ENCODE measurements around the gene APBB3. TPM values are rescaled to one million over a fixed set of nuclear protein-coding genes. Genes with fewer than 3 reads are reported as not detected.
A peak's percentile ranks its signal among the peaks of the same experiment; 100 is the strongest.

Gene APBB3
- total RNA-seq, 1 donor from 2014 or later = 15.1 TPM

DNA sequence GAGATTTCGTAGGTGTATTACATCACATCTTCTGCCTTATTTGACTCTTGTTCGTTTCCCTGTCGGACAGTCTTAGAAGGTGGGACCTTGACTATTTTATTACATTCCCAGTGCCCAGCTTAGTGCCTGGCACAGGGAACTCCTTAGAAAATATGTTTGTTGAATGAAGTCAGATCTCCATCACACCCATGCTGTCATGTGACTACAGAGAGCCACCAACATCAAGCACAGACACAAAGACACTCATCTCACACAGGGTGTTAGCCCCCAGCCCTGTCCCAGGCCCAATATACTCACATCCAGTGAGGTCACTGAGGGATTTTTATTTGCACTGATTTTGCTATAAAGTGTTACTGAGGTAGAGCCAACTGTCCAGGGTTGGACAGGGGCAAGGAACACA is 6.4 kb downstream of the APBB3 start:
- peaks cover 41% of the 10 kb centered on the region for H3K4me1 Mint-ChIP-seq (ENCODE audit: low read depth)
- peak overlapping the region; percentile 82 for H3K27ac Mint-ChIP-seq
- no peaks in the 10 kb centered on the region for H3K27me3 Mint-ChIP-seq (ENCODE audit: low read depth)
- H3K4me3 Mint-ChIP-seq (ENCODE audit: low read depth) = peak overlapping the region; percentile 83
- intact Hi-C loops (cut with micrococcal nuclease) = loop anchor here (1.0 to 2.0 kb wide), 3 partner anchors 11 to 153 kb away; partner anchors contain the start of genes EIF4EBP3 and TMCO6
- DNase-seq (ENCODE audit: low spot score) = no peak
- peaks cover 38% of the 10 kb centered on the region for H3K36me3 Mint-ChIP-seq (ENCODE audit: low read depth)
- H3K9me3 Mint-ChIP-seq = no peaks in the 10 kb centered on the region

DNA sequence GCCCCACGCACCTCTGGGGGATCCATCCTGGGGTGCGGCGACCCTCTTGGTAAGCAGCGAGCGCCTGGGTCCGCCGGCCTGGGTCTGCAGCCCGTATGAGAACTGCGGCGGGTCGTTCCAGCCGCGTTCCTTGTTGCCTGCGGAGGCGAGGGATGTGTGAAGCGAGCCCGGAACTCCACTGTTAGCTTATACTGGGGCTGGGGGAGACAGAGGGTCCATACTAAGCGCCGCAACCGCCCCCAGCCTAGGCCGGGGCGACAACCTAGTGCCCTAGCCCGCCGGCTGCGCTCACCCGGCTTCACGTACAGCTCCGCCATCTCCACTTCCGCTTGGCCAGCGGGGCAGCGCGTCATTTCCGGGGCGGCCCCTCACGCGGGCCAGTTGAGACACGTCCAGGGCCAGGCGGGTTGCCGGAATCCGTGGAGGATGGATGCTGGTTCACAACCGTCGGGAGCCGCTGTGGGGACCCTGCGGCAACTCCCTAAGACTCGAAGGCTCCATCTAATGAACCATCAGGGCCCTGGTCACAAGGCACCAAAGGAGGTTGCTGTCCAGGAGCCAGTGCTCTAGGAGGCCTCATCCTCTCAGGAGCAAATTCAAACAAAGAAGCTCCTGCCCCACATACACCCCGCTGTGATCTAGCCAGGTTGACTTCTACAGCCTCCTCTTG is 7.1 kb downstream of the APBB3 start, which contains the start of gene SRA1:
Gene SRA1 (minus strand): TSS at position 338 of the 670 bp plus-strand sequence. CDS start 21 bp downstream, at position 317.
- Mint-ChIP-seq H3K4me1 (ENCODE audit: low read depth) (peaks cover 41% of the 10 kb centered on the region), H3K27ac (peak within 1 kb of the TSS; percentile 82), H3K27me3 (ENCODE audit: low read depth) (no peaks in the 10 kb centered on the region), H3K36me3 (ENCODE audit: low read depth) (peaks cover 41% of the 10 kb centered on the region), H3K9me3 (no peaks in the 10 kb centered on the region), H3K4me3 (ENCODE audit: low read depth) (peak within 1 kb of the TSS; percentile 83)
- intact Hi-C loops (cut with micrococcal nuclease) = loop anchor here (1.0 to 2.0 kb wide), 3 partner anchors 10 to 154 kb away; partner anchors contain the start of genes EIF4EBP3 and TMCO6
- peak; percentile 84 for DNase-seq (ENCODE audit: low spot score)

DNA sequence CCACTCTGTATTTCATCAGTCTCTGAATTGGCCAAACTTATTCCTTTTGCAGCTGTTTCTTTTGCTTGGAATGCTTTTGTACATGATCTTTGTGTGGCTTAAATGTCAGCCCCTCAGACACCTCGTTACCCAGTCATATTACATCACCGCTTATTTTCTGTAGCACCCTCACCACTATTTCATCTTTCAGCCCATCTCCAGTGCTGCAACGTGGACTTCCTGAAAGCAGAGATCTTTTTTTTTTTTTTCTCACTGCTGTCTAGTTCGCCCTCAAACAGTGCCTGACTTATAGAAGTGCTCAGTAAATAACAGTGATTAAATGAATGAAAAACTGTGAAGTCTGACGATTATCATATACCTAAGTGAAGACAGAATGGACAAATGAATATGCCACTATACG is 8.0 kb downstream of the APBB3 start:
- H3K27ac Mint-ChIP-seq = peak overlapping the region; percentile 73
- no peaks in the 10 kb centered on the region for H3K9me3 Mint-ChIP-seq
- H3K36me3 Mint-ChIP-seq (ENCODE audit: low read depth) = peaks cover 43% of the 10 kb centered on the region
- H3K27me3 Mint-ChIP-seq (ENCODE audit: low read depth) = no peaks in the 10 kb centered on the region
- DNase-seq (ENCODE audit: low spot score) = no peak
- intact Hi-C loops (cut with micrococcal nuclease) = loop anchor here (1.0 to 2.0 kb wide), 3 partner anchors 8 to 154 kb away; partner anchors contain the start of genes APBB3, SLC35A4 and TMCO6
- peak overlapping the region; percentile 83 for H3K4me3 Mint-ChIP-seq (ENCODE audit: low read depth)
- peaks cover 42% of the 10 kb centered on the region for H3K4me1 Mint-ChIP-seq (ENCODE audit: low read depth)

DNA sequence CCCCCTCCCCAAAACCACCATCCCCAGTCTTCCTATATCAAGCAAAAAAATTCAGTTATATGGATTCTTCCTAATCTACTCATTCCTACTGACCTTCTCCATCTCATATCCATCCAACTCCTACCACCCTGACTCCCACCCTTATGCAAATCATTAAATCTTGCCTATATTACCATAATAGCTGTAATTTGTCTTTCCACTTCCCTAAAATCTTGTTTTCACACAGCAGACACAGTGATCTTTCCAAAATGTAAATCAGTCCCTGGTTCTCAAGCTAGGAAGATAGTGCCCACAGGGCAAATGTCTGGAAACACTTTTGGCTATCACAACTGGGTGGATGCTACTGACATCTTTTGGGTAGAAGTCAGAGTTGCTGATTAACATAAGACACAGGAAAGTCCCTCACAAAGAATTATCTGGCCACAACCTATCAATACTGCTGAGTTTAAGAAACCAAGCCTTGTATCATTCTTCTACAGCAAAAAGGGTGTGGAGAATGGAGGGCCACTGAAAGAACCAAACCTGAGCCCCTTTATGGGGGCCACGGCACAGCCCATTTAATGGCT is 8.6 kb downstream of the APBB3 start:
- H3K4me1 Mint-ChIP-seq (ENCODE audit: low read depth) = peaks cover 45% of the 10 kb centered on the region
- H3K9me3 Mint-ChIP-seq = no peaks in the 10 kb centered on the region
- peak overlapping the region; percentile 73 for H3K27ac Mint-ChIP-seq
- intact Hi-C loops (cut with micrococcal nuclease) = loop anchor here (1.0 to 2.0 kb wide), 3 partner anchors 8 to 155 kb away; partner anchors contain the start of genes APBB3, SLC35A4 and TMCO6
- no peaks in the 10 kb centered on the region for H3K27me3 Mint-ChIP-seq (ENCODE audit: low read depth)
- peak overlapping the region; percentile 83 for H3K4me3 Mint-ChIP-seq (ENCODE audit: low read depth)
- peaks cover 46% of the 10 kb centered on the region for H3K36me3 Mint-ChIP-seq (ENCODE audit: low read depth)
- no peak for DNase-seq (ENCODE audit: low spot score)

DNA sequence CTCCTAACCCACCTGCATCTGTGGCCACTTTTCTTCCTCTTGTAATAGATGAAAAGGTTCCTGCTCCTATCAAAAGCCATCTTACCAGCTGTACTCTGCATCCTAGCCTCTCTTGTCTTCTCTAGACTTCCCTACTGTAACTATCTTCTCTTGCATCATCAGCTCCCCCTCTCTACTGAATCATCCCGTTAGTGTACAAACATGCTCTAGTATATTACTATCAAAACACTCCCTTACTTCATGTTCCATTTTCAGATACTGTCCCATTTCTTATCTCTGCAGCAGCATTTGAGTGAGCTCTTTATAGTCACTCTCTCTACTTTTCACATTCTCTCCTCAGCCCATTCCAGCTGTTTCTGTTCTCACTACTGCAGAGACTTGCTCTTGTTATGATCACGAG is 9.9 kb downstream of the APBB3 start:
- H3K4me1 Mint-ChIP-seq (ENCODE audit: low read depth) = peaks cover 49% of the 10 kb centered on the region
- peak overlapping the region; percentile 40 for H3K4me3 Mint-ChIP-seq (ENCODE audit: low read depth)
- DNase-seq (ENCODE audit: low spot score) = no peak
- no peaks in the 10 kb centered on the region for H3K27me3 Mint-ChIP-seq (ENCODE audit: low read depth)
- peaks cover 56% of the 10 kb centered on the region for H3K36me3 Mint-ChIP-seq (ENCODE audit: low read depth)
- intact Hi-C loops (cut with micrococcal nuclease) = loop anchor here (1.0 kb wide), 1 partner anchor 20 kb away; no protein-coding TSS in a partner anchor
- no peaks in the 10 kb centered on the region for H3K9me3 Mint-ChIP-seq
- peak overlapping the region; percentile 92 for H3K27ac Mint-ChIP-seq

DNA sequence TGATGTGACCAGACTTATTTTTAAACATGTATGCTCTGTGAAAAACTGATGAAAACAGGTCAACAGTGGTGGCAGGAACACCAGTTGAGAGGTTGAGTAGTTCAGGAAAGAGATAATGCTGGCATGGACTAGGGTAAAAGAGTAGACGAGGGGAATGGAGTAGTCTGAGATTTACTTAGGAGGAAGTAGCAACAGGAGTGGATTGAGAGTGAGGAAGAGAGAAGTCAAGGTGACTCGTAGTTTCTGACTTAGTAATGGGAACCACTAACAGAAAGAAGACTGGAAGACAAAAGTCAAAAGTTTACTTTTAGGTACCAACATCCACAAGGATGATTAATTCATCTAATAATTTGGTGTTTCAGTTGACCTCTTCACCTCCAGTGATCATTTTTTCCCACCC is 10.7 kb downstream of the APBB3 start:
- Mint-ChIP-seq H3K4me1 (ENCODE audit: low read depth) (peaks cover 51% of the 10 kb centered on the region), H3K27ac (peak overlapping the region; percentile 92), H3K27me3 (ENCODE audit: low read depth) (no peaks in the 10 kb centered on the region), H3K36me3 (ENCODE audit: low read depth) (peaks cover 64% of the 10 kb centered on the region), H3K9me3 (no peaks in the 10 kb centered on the region), H3K4me3 (ENCODE audit: low read depth) (peak overlapping the region; percentile 4)
- intact Hi-C loops (cut with micrococcal nuclease) = loop anchor here (1.0 kb wide), 1 partner anchor 19 kb away; no protein-coding TSS in a partner anchor
- DNase-seq (ENCODE audit: low spot score) = no peak

DNA sequence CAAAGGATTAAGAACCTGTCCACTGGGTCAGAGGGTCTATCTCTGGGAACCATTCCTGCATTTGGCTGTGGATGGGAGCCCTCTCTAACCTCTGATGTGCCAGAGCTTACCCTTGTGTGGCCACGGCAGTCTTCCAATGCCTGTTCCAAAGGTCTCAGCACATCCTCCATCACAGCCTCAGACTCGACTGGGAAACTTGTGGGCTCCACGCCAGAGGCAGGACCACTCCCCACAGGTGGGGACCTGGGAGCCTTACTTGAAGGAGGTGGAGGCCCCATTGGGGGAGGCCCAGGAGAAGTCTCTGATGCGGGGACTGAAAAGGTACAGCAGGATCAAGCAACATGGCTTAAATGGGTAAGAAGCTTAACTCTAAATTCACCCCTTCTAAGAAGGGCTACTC is 12.5 kb downstream of the APBB3 start:
- no peak overlapping the region for H3K27ac Mint-ChIP-seq
- H3K36me3 Mint-ChIP-seq (ENCODE audit: low read depth) = peaks cover 67% of the 10 kb centered on the region

DNA sequence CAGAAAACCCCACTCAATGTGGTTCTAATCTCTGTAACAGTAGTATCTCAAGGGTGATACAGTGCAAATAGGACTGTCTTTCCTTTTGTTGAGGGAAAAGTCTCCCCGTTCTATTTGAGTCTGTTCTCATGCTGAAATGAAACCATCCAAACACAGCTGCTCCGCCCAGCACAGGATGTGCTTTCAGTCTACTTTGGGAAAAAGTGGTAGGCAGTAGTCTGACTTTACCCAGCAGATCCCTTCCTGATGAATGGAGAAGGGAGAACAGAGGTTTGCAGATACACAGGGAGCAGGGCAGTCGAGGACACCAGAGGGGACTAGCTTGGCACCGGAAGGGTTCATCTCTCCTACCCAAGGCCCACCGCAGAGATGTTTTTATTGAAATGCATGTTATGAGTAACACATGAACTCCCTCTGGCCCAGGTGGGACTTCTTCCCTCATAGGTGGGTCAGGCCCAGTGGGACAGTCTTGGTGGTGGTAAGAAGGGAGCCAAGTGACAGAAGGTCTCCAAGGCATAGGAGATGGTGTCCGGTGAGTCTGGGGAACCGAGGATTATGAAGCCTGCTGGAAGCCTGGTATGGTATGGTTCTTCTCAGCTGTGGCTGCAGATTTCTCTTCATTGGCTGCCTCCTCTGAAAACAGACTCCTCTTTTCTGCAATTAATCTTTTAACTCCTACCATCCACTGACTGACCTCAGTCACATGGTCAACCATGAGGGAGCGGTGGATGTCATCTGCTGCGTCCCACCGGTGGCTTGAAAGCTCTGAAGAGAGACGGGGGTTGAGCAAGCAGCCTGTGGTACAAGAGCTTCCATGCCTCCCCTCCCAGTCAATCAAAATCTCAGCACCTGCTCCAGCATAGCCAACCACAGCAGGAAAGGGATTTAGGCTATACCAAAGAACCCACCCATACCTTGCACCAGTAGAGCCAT is 14.0 kb downstream of the APBB3 start:
- H3K4me1 Mint-ChIP-seq (ENCODE audit: low read depth) = peaks cover 38% of the 10 kb centered on the region
- no peaks in the 10 kb centered on the region for H3K27me3 Mint-ChIP-seq (ENCODE audit: low read depth)
- H3K4me3 Mint-ChIP-seq (ENCODE audit: low read depth) = no peak overlapping the region
- intact Hi-C loops (cut with micrococcal nuclease) = no loop called here
- H3K9me3 Mint-ChIP-seq = no peaks in the 10 kb centered on the region
- H3K36me3 Mint-ChIP-seq (ENCODE audit: low read depth) = peaks cover 56% of the 10 kb centered on the region
- peak overlapping the region; percentile 34 for H3K27ac Mint-ChIP-seq
- no peak for DNase-seq (ENCODE audit: low spot score)

More for the DNA sequence above, 12.5 kb downstream of the APBB3 start:
- H3K4me1 Mint-ChIP-seq (ENCODE audit: low read depth) = peaks cover 51% of the 10 kb centered on the region
- no peak for DNase-seq (ENCODE audit: low spot score)
- no peak overlapping the region for H3K4me3 Mint-ChIP-seq (ENCODE audit: low read depth)
- intact Hi-C loops (cut with micrococcal nuclease) = no loop called here
- no peaks in the 10 kb centered on the region for H3K27me3 Mint-ChIP-seq (ENCODE audit: low read depth)
- H3K9me3 Mint-ChIP-seq = no peaks in the 10 kb centered on the region

DNA sequence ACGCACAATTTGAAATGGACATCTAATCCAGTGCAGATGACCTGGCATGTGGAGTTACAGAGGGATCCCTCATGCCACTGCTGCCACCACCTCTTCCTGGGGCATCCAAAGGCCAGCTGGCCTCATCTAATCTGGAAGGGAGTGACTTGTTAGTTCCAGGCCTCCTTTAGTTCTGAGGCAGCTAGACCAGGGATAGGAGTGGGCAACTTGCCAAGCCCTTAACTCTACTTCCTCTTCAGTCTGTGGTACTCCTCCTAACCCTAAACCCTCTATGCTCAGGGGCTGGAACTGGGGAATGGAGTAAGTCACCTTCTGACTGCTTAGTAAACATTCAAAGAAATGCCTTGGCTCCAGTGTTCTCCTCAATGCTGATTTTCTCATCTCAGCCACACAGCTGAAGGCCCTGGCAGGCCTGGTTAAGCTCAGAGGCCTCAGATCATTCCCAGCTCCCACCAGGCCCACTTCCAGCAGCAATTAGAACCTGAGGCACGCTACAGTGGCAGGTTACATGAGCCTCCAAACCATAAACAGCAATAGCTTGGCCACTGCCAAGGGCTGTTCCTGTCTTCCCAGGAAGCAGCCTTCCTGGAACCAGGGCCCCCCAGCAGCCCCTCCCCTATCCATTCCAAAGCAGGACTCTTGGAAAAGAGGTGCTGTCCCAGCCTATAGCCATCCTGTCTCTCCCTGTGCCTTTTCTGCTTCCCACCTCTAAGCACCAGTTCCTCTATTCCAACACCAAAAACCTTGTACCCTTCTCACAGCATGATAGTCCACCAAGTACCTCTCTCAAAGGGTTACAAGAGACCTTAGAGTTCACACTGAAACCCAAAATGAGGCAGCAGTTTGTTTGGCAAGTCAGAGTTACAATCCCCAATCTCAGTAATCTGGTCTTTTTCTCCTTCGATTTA is 14.9 kb downstream of the APBB3 start:
- peak overlapping the region; percentile 33 for H3K4me3 Mint-ChIP-seq (ENCODE audit: low read depth)

DNA sequence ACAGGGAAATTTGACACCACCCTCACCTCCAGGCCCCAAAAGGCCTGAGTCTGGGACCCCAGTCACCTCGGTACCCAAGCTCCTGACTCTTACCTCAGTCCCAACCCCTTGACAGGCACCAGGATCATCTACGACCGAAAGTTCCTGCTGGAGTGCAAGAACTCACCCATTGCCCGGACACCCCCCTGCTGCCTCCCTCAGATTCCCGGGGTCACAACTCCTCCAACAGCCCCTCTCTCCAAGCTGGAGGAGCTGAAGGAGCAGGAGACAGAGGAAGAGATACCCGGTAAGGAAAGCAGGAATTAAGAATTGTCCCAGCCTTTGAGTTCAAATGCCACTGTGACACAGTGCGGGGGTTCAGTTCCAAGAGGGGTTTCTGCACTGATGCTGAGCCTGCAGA is 15.6 kb downstream of the APBB3 start:
- peaks cover 59% of the 10 kb centered on the region for H3K36me3 Mint-ChIP-seq (ENCODE audit: low read depth)
- H3K27me3 Mint-ChIP-seq (ENCODE audit: low read depth) = no peaks in the 10 kb centered on the region
- intact Hi-C loops (cut with micrococcal nuclease) = no loop called here
- peaks cover 27% of the 10 kb centered on the region for H3K4me1 Mint-ChIP-seq (ENCODE audit: low read depth)
- H3K9me3 Mint-ChIP-seq = no peaks in the 10 kb centered on the region
- H3K27ac Mint-ChIP-seq = peak overlapping the region; percentile 31
- DNase-seq (ENCODE audit: low spot score) = no peak
- H3K4me3 Mint-ChIP-seq (ENCODE audit: low read depth) = no peak overlapping the region

More for the DNA sequence above, 14.9 kb downstream of the APBB3 start:
- intact Hi-C loops (cut with micrococcal nuclease) = no loop called here
- no peak for DNase-seq (ENCODE audit: low spot score)
- Mint-ChIP-seq H3K36me3 (ENCODE audit: low read depth) (peaks cover 57% of the 10 kb centered on the region), H3K27me3 (ENCODE audit: low read depth) (no peaks in the 10 kb centered on the region), H3K27ac (peak overlapping the region; percentile 42), H3K4me1 (ENCODE audit: low read depth) (peaks cover 34% of the 10 kb centered on the region), H3K9me3 (no peaks in the 10 kb centered on the region)

DNA sequence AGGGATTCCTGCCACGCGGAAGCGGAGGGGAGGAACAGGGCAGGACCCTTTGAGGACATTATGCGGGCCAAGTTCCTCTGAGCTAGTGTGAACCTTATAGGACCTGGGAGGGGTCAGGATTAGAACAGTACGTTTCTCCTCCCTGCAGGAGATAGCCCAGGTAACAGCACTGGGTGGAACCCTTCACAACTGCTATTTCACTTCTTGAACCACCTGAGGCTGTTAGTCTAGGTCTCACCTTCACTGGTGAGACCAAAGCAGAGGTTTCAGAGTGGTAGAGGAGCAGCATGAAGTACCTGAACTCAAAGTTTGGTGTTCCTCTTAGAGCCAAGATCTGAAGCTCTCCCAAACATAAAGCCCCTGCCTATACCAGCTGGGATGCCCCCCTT is 16.1 kb downstream of the APBB3 start:
- intact Hi-C loops (cut with micrococcal nuclease) = no loop called here
- Mint-ChIP-seq H3K27me3 (ENCODE audit: low read depth) (no peaks in the 10 kb centered on the region), H3K4me1 (ENCODE audit: low read depth) (peaks cover 22% of the 10 kb centered on the region), H3K4me3 (ENCODE audit: low read depth) (peak overlapping the region; percentile 76), H3K36me3 (ENCODE audit: low read depth) (peaks cover 59% of the 10 kb centered on the region), H3K9me3 (no peaks in the 10 kb centered on the region), H3K27ac (peak overlapping the region; percentile 84)
- no peak for DNase-seq (ENCODE audit: low spot score)

Data from activated T-helper 2 cell treated with anti-CD3 and anti-CD28 coated beads, Interferon-gamma antibody, Interleukin-2, Interleukin-4, amounts not matched to agents 10 μg/mL and 5 μg/mL and 100 μg/mL, durations not matched to agents 14 hours and 24 hours and 36 hours (primary cell).